Effector memory CD4-positive, alpha-beta T cell (primary cell): ENCODE data around the gene TNFSF10.

Experiments used
- DNase-seq, 3 donors: peaks; one replicate each; pipeline ENCODE4 v3.0.0-alpha.2; 2020
- H3K27ac ChIP-seq: 2 replicates; pipeline ENCODE4 v1.7.0; 2013; ENCODE audit warnings: mild to moderate bottlenecking, low read length, moderate library complexity; ENCODE audit not compliant: insufficient read depth, poor library complexity, severe bottlenecking
- H3K27me3 ChIP-seq: replicated peaks from 2 replicates; pipeline ENCODE4 v1.7.0; 2013; ENCODE audit warnings: mild to moderate bottlenecking, low read length; ENCODE audit not compliant: insufficient read depth, control insufficient read depth, poor library complexity, severe bottlenecking
- H3K36me3 ChIP-seq: 2 replicates; pipeline ENCODE4 v1.7.0; 2013; ENCODE audit warnings: mild to moderate bottlenecking, low read length, moderate library complexity; ENCODE audit not compliant: control insufficient read depth, insufficient read depth
- H3K4me1 ChIP-seq: 2 replicates; pipeline ENCODE4 v1.7.0; 2013; ENCODE audit warnings: low read length, mild to moderate bottlenecking; ENCODE audit not compliant: control insufficient read depth, insufficient read depth, poor library complexity, severe bottlenecking
- H3K4me3 ChIP-seq: 2 replicates; pipeline ENCODE4 v1.7.0; 2013; ENCODE audit warnings: low read length, low read depth, mild to moderate bottlenecking; ENCODE audit not compliant: insufficient read depth, poor library complexity, severe bottlenecking
- H3K9me3 ChIP-seq: 2 replicates; pipeline ENCODE4 v1.7.0; 2013; ENCODE audit warnings: mild to moderate bottlenecking, low read length, moderate library complexity; ENCODE audit not compliant: control insufficient read depth

The TNFSF10 gene

GRCh38 chr3:172559020-172559419, 35.8 kb upstream of the TNFSF10 start:
- H3K27me3 ChIP-seq, result no peaks in the 10 kb centered on the region
- DNase-seq, result no peak
- H3K9me3 ChIP-seq, result no peaks in the 10 kb centered on the region
- H3K27ac ChIP-seq, result no peak overlapping the region
- H3K4me1 ChIP-seq, result peaks cover 21% of the 10 kb centered on the region
- no peaks in the 10 kb centered on the region for H3K36me3 ChIP-seq
- H3K4me3 ChIP-seq, result no peak overlapping the region

GRCh38 chr3:172557515-172558220, 34.4 kb upstream of the TNFSF10 start:
- Histone ChIP-seq H3K4me1 (peaks cover 7% of the 10 kb centered on the region), H3K36me3 (no peaks in the 10 kb centered on the region), H3K9me3 (no peaks in the 10 kb centered on the region), H3K4me3 (no peak overlapping the region), H3K27ac (no peak overlapping the region), H3K27me3 (no peaks in the 10 kb centered on the region)
- no peak for DNase-seq

GRCh38 chr3:172553526-172554252, 30.5 kb upstream of the TNFSF10 start:
- DNase-seq, result no peak
- peaks cover 5% of the 10 kb centered on the region for H3K4me1 ChIP-seq
- no peaks in the 10 kb centered on the region for H3K9me3 ChIP-seq

GRCh38 chr3:172552607-172553006, 29.4 kb upstream of the TNFSF10 start:
- Histone ChIP-seq H3K4me3 (no peak overlapping the region), H3K27ac (no peak overlapping the region), H3K27me3 (no peaks in the 10 kb centered on the region), H3K9me3 (no peaks in the 10 kb centered on the region), H3K4me1 (peaks cover 5% of the 10 kb centered on the region), H3K36me3 (no peaks in the 10 kb centered on the region)
- no peak for DNase-seq

More at GRCh38 chr3:172553526-172554252, 30.5 kb upstream of the TNFSF10 start:
- no peaks in the 10 kb centered on the region for H3K36me3 ChIP-seq
- no peaks in the 10 kb centered on the region for H3K27me3 ChIP-seq
- H3K27ac ChIP-seq, result no peak overlapping the region
- no peak overlapping the region for H3K4me3 ChIP-seq

GRCh38 chr3:172551874-172552273, 28.6 kb upstream of the TNFSF10 start:
- peaks cover 5% of the 10 kb centered on the region for H3K4me1 ChIP-seq
- H3K27me3 ChIP-seq, result no peaks in the 10 kb centered on the region
- no peaks in the 10 kb centered on the region for H3K9me3 ChIP-seq
- no peak overlapping the region for H3K27ac ChIP-seq
- no peak for DNase-seq
- H3K4me3 ChIP-seq, result no peak overlapping the region
- no peaks in the 10 kb centered on the region for H3K36me3 ChIP-seq

GRCh38 chr3:172550347-172550943, 27.2 kb upstream of the TNFSF10 start:
- Histone ChIP-seq H3K4me1 (peaks cover 8% of the 10 kb centered on the region), H3K36me3 (no peaks in the 10 kb centered on the region), H3K4me3 (no peak overlapping the region), H3K27ac (no peak overlapping the region), H3K27me3 (no peaks in the 10 kb centered on the region), H3K9me3 (no peaks in the 10 kb centered on the region)
- DNase-seq, result peak in 1 of 3 donors; percentile 25

GRCh38 chr3:172549144-172549543, 25.9 kb upstream of the TNFSF10 start:
- H3K4me3 ChIP-seq, result no peak overlapping the region
- H3K27me3 ChIP-seq, result no peaks in the 10 kb centered on the region
- no peaks in the 10 kb centered on the region for H3K36me3 ChIP-seq
- no peak overlapping the region for H3K27ac ChIP-seq
- DNase-seq, result no peak
- peaks cover 8% of the 10 kb centered on the region for H3K4me1 ChIP-seq
- no peaks in the 10 kb centered on the region for H3K9me3 ChIP-seq

- Histone ChIP-seq H3K27ac (no peak overlapping the region), H3K9me3 (no peaks in the 10 kb centered on the region), H3K27me3 (no peaks in the 10 kb centered on the region), H3K4me1 (peaks cover 8% of the 10 kb centered on the region), H3K36me3 (no peaks in the 10 kb centered on the region), H3K4me3 (no peak overlapping the region)
- no peak for DNase-seq
Measured at GRCh38 chr3:172546628-172547214, 23.5 kb upstream of the TNFSF10 start.

GRCh38 chr3:172546105-172546504, 22.9 kb upstream of the TNFSF10 start:
- no peak overlapping the region for H3K4me3 ChIP-seq
- H3K36me3 ChIP-seq, result no peaks in the 10 kb centered on the region
- H3K4me1 ChIP-seq, result peaks cover 7% of the 10 kb centered on the region
- no peak for DNase-seq
- no peak overlapping the region for H3K27ac ChIP-seq
- H3K9me3 ChIP-seq, result no peaks in the 10 kb centered on the region
- no peaks in the 10 kb centered on the region for H3K27me3 ChIP-seq

- Histone ChIP-seq H3K9me3 (no peaks in the 10 kb centered on the region), H3K36me3 (no peaks in the 10 kb centered on the region), H3K27me3 (no peaks in the 10 kb centered on the region), H3K4me3 (no peak overlapping the region), H3K4me1 (peaks cover 3% of the 10 kb centered on the region), H3K27ac (no peak overlapping the region)
- no peak for DNase-seq
Measured at GRCh38 chr3:172544404-172544803, 21.2 kb upstream of the TNFSF10 start.
